ENCODE data around the gene RTL3.

Gene RTL3

DNA sequence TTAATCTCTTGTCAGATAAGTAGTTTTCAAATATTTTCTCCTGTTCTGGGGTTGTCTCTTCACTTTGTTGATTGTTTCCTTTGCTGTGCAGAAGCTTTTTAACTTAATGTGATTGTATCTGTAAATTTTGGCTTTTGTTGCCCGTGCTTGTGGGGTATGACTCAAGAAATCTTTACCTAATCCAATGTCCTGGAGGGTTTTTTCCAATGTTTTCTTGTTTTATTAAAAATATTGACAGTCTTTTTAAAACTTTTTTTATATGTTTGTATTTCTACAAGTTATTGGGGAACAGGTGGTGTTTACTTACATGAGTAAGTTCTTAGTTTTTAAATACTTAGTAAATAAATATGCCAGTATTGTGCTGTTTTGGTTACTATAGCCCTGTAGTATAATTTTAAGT, 44.9 kb downstream of the RTL3 start:
- no peak for DNase-seq
